GM23338 (cell line): ENCODE measurements around the gene SC5D. TPM values are rescaled to one million over a fixed set of nuclear protein-coding genes. Genes with fewer than 3 reads are reported as not detected.

Experiments used
- ATAC-seq: fragments of 200-7000 bp; cut with Tn5 transposase; 3 replicates; pipeline ENCODE4 v1.9.1; 2020
- DNase-seq: peaks from one replicate; pipeline ENCODE4 v3.0.0-alpha.2; 2015; ENCODE audit warnings: low spot score
- H2AFZ ChIP-seq: fragments of 200-600 bp; sonication (generic); 2 replicates; pipeline ENCODE4 v1.8.0; 2016; ENCODE audit warnings: antibody characterized with exemption, mild to moderate bottlenecking, moderate library complexity
- H3F3A ChIP-seq: fragments of 200-600 bp; sonication (generic); replicated peaks from 2 replicates; pipeline ENCODE4 v1.8.0; 2017; ENCODE audit warnings: antibody characterized with exemption, mixed run types, low read depth
- H3K27ac ChIP-seq: fragments of 200-600 bp; sonication (generic); 2 replicates; pipeline ENCODE4 v1.6.1; 2016; ENCODE audit warnings: low read depth
- H3K27me3 ChIP-seq: fragments of 200-600 bp; sonication (generic); 2 replicates; pipeline ENCODE4 v1.8.0; 2016; ENCODE audit warnings: mild to moderate bottlenecking, mixed run types, moderate library complexity; ENCODE audit not compliant: insufficient read depth
- H3K36me3 ChIP-seq: fragments of 200-600 bp; sonication (generic); 2 replicates; pipeline ENCODE4 v1.8.0; 2016; ENCODE audit warnings: mild to moderate bottlenecking; ENCODE audit not compliant: insufficient read depth
- H3K4me1 ChIP-seq: fragments of 200-600 bp; sonication (generic); 2 replicates; pipeline ENCODE4 v1.8.0; 2016; ENCODE audit warnings: mild to moderate bottlenecking, moderate library complexity; ENCODE audit not compliant: insufficient read depth
- H3K4me2 ChIP-seq: fragments of 200-600 bp; sonication (generic); 2 replicates; pipeline ENCODE4 v1.7.1; 2017; ENCODE audit warnings: mixed run types
- H3K4me3 ChIP-seq: fragments of 200-600 bp; sonication (generic); 2 replicates; pipeline ENCODE4 v1.6.1; 2016; ENCODE audit warnings: mixed run types
- H3K79me2 ChIP-seq: fragments of 200-600 bp; sonication (generic); replicated peaks from 2 replicates; pipeline ENCODE4 v1.8.0; 2017; ENCODE audit warnings: mild to moderate bottlenecking; ENCODE audit not compliant: insufficient read depth
- H3K9me2 ChIP-seq: fragments of 200-600 bp; sonication (generic); 2 replicates; pipeline ENCODE4 v1.8.0; 2017; ENCODE audit not compliant: insufficient read depth
- H4K20me1 ChIP-seq: fragments of 200-600 bp; sonication (generic); replicated peaks from 2 replicates; pipeline ENCODE4 v1.8.0; 2017; ENCODE audit warnings: mild to moderate bottlenecking; ENCODE audit not compliant: insufficient read depth
- H3K27ac Mint-ChIP-seq: 2 replicates; pipeline ENCODE4 v1.8.0; 2020; ENCODE audit warnings: inconsistent platforms, mild to moderate bottlenecking, moderate library complexity, mixed read lengths
- H3K27me3 Mint-ChIP-seq: 3 replicates; pipeline ENCODE4 v1.8.0; 2022; ENCODE audit warnings: low read depth, mild to moderate bottlenecking, moderate library complexity, mixed read lengths, inconsistent platforms; ENCODE audit not compliant: insufficient read depth, poor library complexity
- H3K36me3 Mint-ChIP-seq: 3 replicates; pipeline ENCODE4 v1.8.0; 2021; ENCODE audit warnings: low read depth, mild to moderate bottlenecking, inconsistent platforms, moderate library complexity, mixed read lengths
- H3K4me1 Mint-ChIP-seq: 3 replicates; pipeline ENCODE4 v1.8.0; 2020; ENCODE audit warnings: mild to moderate bottlenecking, inconsistent platforms, mixed read lengths
- H3K4me3 Mint-ChIP-seq: 3 replicates; pipeline ENCODE4 v1.8.0; 2021; ENCODE audit warnings: moderate library complexity, mild to moderate bottlenecking, inconsistent platforms, mixed read lengths
- H3K9me3 Mint-ChIP-seq: 3 replicates; pipeline ENCODE4 v1.8.0; 2020; ENCODE audit warnings: moderate library complexity, mild to moderate bottlenecking, inconsistent platforms, mixed read lengths
- CTCF ChIP-seq, 2 experiments: fragments of 200-600 bp in 1 of 2; sonication (generic) in 1 of 2; conservative IDR thresholded peaks; 2 replicates each; pipeline versions ENCODE4 v1.5.1 to v1.6.1; 2016 to 2017; ENCODE audit warnings: antibody characterized with exemption in 2 of 2, low read depth in 2 of 2, mild to moderate bottlenecking in 2 of 2, moderate library complexity in 1 of 2
- EZH2 ChIP-seq: fragments of 200-600 bp; sonication (generic); IDR thresholded peaks from one replicate; pipeline ENCODE4 v1.8.0; 2017; ENCODE audit warnings: antibody characterized with exemption, mild to moderate bottlenecking, low read depth; ENCODE audit not compliant: unreplicated experiment
- JUNB ChIP-seq: IDR thresholded peaks from one replicate; pipeline ENCODE4 v1.6.1; 2016; ENCODE audit warnings: antibody characterized with exemption; ENCODE audit not compliant: unreplicated experiment
- NANOG ChIP-seq: IDR thresholded peaks from 2 replicates; pipeline ENCODE4 v1.6.1; 2016; ENCODE audit warnings: antibody characterized with exemption, borderline replicate concordance
- STAT1 ChIP-seq: IDR thresholded peaks from one replicate; pipeline ENCODE4 v1.6.1; 2016; ENCODE audit warnings: antibody characterized with exemption; ENCODE audit not compliant: unreplicated experiment
- polyA plus RNA-seq: library from polyadenylated mRNA; unstranded; fragments of >200 nt; fragmentation: Nextera tagmentation; extraction: Ambion mirVana; gene quantifications from 2 replicates; pipeline ENCODE4 v1.2.1, GENCODE V29; 2016
- total RNA-seq: library from RNA; depleted of rRNA; stranded (reverse); fragments of >200 nt; shearing (Covaris generic); gene quantifications from 2 replicates; pipeline ENCODE4 v1.2.3, GENCODE V29; 2014
- TF ChIP-seq, protein P1 (sequence below): IDR thresholded peaks from 2 replicates; pipeline ENCODE4 v1.6.1; 2016; ENCODE audit warnings: antibody characterized with exemption
- TF ChIP-seq, protein P2 (sequence below): IDR thresholded peaks from one replicate; pipeline ENCODE4 v1.6.1; 2018; ENCODE audit warnings: antibody characterized with exemption; ENCODE audit not compliant: unreplicated experiment
- TF ChIP-seq, protein P3 (sequence below): fragments of 250-450 bp; sonication (Bioruptor Pico); IDR thresholded peaks from 2 replicates; pipeline ENCODE4 v1.5.0; 2020; ENCODE audit warnings: mild to moderate bottlenecking, moderate library complexity

Gene SC5D
- total and polyA plus RNA-seq, 2 experiments from 2014 or later = 79.0 to 138 TPM

DNA sequence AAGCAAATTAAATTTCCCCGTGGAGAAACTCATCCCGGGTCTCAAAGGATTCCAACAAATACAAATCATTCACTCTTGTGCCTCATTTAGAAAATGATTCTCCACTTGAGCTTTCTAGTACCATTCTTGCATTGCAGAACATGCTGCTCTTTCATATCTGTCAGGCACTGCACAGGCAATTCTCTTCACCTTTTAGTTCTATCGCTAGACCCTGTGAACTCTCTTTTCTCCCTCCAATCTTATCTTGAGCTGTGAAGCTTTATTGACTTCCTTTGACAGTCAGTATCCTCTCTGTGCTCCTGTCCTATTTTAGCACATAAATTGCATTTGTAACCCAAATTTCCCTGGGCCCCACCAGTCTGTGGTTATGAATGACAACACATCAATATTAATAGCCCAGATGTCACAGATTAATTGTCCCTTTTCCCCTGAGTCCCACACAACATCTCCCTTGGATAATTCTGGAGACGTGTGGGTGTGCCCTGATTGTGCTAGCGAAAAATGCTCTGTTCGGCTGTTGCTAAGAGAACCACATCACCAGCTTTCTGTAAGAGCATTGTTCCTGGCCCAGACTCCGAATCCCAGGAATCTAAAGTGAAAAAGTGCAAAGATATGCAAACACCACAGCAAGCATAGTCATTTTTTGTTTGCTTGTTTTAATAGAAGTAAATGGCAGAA is 22.4 kb upstream of the SC5D start:
- no peak overlapping the region for H3K4me2 ChIP-seq
- DNase-seq (no peak), ATAC-seq (no peak)
- no peaks in the 10 kb centered on the region for H3F3A ChIP-seq
- TF ChIP-seq, protein P1, sequence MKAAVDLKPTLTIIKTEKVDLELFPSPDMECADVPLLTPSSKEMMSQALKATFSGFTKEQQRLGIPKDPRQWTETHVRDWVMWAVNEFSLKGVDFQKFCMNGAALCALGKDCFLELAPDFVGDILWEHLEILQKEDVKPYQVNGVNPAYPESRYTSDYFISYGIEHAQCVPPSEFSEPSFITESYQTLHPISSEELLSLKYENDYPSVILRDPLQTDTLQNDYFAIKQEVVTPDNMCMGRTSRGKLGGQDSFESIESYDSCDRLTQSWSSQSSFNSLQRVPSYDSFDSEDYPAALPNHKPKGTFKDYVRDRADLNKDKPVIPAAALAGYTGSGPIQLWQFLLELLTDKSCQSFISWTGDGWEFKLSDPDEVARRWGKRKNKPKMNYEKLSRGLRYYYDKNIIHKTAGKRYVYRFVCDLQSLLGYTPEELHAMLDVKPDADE = no peak
- TF ChIP-seq NANOG (no peak), EZH2 (no peak), STAT1 (no peak), CTCF (conservative IDR thresholded peaks at IDR 0.05; ENCODE audit: low read depth in 2 of 2) (no peak), JUNB (no peak)
- TF ChIP-seq, protein P2, sequence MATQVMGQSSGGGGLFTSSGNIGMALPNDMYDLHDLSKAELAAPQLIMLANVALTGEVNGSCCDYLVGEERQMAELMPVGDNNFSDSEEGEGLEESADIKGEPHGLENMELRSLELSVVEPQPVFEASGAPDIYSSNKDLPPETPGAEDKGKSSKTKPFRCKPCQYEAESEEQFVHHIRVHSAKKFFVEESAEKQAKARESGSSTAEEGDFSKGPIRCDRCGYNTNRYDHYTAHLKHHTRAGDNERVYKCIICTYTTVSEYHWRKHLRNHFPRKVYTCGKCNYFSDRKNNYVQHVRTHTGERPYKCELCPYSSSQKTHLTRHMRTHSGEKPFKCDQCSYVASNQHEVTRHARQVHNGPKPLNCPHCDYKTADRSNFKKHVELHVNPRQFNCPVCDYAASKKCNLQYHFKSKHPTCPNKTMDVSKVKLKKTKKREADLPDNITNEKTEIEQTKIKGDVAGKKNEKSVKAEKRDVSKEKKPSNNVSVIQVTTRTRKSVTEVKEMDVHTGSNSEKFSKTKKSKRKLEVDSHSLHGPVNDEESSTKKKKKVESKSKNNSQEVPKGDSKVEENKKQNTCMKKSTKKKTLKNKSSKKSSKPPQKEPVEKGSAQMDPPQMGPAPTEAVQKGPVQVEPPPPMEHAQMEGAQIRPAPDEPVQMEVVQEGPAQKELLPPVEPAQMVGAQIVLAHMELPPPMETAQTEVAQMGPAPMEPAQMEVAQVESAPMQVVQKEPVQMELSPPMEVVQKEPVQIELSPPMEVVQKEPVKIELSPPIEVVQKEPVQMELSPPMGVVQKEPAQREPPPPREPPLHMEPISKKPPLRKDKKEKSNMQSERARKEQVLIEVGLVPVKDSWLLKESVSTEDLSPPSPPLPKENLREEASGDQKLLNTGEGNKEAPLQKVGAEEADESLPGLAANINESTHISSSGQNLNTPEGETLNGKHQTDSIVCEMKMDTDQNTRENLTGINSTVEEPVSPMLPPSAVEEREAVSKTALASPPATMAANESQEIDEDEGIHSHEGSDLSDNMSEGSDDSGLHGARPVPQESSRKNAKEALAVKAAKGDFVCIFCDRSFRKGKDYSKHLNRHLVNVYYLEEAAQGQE = no peak
- TF ChIP-seq, protein P3, sequence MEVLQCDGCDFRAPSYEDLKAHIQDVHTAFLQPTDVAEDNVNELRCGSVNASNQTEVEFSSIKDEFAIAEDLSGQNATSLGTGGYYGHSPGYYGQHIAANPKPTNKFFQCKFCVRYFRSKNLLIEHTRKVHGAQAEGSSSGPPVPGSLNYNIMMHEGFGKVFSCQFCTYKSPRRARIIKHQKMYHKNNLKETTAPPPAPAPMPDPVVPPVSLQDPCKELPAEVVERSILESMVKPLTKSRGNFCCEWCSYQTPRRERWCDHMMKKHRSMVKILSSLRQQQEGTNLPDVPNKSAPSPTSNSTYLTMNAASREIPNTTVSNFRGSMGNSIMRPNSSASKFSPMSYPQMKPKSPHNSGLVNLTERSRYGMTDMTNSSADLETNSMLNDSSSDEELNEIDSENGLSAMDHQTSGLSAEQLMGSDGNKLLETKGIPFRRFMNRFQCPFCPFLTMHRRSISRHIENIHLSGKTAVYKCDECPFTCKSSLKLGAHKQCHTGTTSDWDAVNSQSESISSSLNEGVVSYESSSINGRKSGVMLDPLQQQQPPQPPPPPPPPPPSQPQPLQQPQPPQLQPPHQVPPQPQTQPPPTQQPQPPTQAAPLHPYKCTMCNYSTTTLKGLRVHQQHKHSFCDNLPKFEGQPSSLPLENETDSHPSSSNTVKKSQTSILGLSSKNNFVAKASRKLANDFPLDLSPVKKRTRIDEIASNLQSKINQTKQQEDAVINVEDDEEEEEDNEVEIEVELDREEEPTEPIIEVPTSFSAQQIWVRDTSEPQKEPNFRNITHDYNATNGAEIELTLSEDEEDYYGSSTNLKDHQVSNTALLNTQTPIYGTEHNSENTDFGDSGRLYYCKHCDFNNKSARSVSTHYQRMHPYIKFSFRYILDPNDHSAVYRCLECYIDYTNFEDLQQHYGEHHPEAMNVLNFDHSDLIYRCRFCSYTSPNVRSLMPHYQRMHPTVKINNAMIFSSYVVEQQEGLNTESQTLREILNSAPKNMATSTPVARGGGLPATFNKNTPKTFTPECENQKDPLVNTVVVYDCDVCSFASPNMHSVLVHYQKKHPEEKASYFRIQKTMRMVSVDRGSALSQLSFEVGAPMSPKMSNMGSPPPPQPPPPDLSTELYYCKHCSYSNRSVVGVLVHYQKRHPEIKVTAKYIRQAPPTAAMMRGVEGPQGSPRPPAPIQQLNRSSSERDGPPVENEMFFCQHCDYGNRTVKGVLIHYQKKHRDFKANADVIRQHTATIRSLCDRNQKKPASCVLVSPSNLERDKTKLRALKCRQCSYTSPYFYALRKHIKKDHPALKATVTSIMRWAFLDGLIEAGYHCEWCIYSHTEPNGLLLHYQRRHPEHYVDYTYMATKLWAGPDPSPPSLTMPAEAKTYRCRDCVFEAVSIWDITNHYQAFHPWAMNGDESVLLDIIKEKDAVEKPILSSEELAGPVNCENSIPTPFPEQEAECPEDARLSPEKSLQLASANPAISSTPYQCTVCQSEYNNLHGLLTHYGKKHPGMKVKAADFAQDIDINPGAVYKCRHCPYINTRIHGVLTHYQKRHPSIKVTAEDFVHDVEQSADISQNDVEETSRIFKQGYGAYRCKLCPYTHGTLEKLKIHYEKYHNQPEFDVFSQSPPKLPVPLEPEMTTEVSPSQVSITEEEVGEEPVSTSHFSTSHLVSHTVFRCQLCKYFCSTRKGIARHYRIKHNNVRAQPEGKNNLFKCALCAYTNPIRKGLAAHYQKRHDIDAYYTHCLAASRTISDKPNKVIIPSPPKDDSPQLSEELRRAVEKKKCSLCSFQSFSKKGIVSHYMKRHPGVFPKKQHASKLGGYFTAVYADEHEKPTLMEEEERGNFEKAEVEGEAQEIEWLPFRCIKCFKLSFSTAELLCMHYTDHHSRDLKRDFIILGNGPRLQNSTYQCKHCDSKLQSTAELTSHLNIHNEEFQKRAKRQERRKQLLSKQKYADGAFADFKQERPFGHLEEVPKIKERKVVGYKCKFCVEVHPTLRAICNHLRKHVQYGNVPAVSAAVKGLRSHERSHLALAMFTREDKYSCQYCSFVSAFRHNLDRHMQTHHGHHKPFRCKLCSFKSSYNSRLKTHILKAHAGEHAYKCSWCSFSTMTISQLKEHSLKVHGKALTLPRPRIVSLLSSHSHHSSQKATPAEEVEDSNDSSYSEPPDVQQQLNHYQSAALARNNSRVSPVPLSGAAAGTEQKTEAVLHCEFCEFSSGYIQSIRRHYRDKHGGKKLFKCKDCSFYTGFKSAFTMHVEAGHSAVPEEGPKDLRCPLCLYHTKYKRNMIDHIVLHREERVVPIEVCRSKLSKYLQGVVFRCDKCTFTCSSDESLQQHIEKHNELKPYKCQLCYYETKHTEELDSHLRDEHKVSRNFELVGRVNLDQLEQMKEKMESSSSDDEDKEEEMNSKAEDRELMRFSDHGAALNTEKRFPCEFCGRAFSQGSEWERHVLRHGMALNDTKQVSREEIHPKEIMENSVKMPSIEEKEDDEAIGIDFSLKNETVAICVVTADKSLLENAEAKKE = no peak
- H3K27me3 ChIP-seq = no peaks in the 10 kb centered on the region
- H3K27ac Mint-ChIP-seq = no peak overlapping the region
- peaks cover 7% of the 10 kb centered on the region for H3K9me3 Mint-ChIP-seq
- no peaks in the 10 kb centered on the region for H3K79me2 ChIP-seq
- no peaks in the 10 kb centered on the region; the same call in 1 of the 2 replicates for H3K36me3 ChIP-seq
- H3K27me3 Mint-ChIP-seq = no peaks in the 10 kb centered on the region
- H3K4me1 Mint-ChIP-seq = peaks cover 12% of the 10 kb centered on the region
- no peak overlapping the region for H3K4me3 ChIP-seq
- peaks cover 13% of the 10 kb centered on the region for H3K4me1 ChIP-seq
- no peaks in the 10 kb centered on the region for H4K20me1 ChIP-seq
- H2AFZ ChIP-seq = no peak overlapping the region
- no peak overlapping the region for H3K4me3 Mint-ChIP-seq
- H3K27ac ChIP-seq = no peak overlapping the region
- no peaks in the 10 kb centered on the region for H3K36me3 Mint-ChIP-seq
- peaks cover 2% of the 10 kb centered on the region; the same call in 1 of the 2 replicates for H3K9me2 ChIP-seq
